DLD1 (cell line): ENCODE measurements around the gene UBE2Q1.
"Not testable (repeated sequence)": the region's sequence is repeated elsewhere in the genome, so short reads cannot be mapped to it uniquely, and the experiment has no call there.

Experiments
- in situ Hi-C: cut with HindIII; loops from 2 replicates; pipeline ENCODE4 v1.10.0; 2017; ENCODE audit warnings: low sequenced_read_pairs

UBE2Q1 gene

DNA sequence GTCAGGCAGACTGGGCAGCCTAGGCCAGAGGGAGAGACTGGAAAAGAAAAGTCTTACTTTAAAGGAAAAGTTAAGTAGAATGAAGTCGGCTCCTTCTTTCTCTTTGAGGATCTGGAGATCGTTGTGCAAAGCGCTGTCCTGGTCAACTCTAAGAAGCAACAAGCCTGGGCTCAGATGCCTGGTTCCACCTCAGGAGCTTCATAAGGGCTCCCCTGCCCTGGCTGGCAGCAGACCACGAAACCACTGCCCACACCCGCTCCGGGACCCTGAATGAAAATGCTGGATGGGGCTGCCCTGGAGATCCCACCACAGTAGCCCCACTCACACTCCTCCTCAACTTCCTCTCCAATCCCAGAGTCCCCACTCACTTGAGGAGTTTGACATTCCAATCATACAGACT lies 6.4 kb downstream of the UBE2Q1 start:
- in situ Hi-C loops: no loop called here

DNA sequence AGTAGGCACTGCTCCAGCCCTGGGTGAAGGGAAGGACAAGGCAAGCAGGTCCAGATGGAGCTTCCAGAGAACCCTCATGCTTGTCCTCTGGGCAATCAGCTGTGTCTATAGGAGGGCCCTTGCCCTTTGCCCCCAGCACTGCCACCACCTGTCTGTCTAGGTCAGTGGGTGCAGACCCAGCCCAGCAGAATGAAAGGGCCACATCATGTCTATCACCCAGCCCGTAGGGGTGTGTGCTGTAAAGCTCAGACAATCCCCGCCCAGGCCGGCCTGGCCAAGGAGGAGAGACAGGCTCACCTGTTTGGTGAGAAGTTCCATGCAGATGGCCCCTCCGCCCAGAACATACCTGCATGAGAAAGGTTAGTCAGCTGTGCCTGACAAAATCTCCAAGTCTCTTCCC lies 7.0 kb downstream of the UBE2Q1 start:
- in situ Hi-C loops: no loop called here

GRCh38 chr1:154550657-154551056 lies 7.8 kb downstream of the UBE2Q1 start:
- in situ Hi-C loops: no loop called here

- in situ Hi-C loops: no loop called here
Observed at GRCh38 chr1:154550070-154550469, 8.4 kb downstream of the UBE2Q1 start.

- in situ Hi-C loops: no loop called here
Observed at GRCh38 chr1:154549202-154549770, 9.2 kb downstream of the UBE2Q1 start.

DNA sequence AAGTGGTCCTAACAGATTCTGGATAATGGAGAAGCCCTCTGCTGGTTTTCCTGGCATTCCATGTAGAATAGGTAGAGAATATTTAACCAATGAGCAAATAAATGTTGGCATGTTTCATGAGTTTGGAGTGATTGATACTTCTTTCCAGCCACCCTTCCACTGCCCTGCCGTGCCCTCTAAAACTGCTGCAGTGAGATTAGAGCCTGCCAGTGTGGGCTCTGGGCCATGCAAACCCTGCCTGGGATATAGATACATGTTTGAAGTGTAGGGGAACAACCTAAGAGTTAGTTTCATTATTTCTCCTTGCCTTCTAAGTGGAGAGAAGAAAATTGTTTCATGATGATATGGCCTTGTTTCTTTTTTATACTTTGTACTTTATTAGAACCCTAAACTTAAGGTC lies 10.4 kb downstream of the UBE2Q1 start:
- in situ Hi-C loops: no loop called here

DNA sequence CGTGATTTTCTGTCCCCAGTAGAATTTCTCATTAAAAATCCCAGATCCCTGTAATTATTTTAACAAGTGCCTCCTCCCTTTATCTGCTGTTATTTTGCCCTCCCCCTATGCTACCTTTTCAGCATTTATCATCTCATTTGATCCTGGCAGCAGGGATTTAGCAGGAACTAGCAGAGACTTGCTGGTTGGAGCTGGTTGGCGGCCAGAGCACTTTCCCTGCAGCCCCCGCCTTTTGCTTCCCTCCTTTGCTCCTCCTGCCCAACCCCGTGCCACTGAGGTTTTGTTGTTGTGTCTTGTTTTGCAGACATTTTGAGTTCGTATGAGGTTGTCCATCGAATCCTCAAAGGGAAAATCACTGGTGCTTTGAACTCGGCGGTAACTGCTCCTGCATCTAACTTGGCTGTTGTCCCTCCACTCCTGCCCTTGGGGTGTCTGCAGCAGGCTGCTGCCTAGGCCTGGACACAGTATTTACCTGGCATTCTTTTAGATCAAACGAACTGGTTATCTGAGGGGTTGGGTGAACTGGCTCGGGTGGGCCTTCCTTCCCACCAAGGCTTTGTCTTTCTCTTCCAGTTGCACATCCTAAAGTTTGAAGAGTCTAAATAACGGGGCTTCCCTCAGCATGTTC lies 11.2 kb downstream of the UBE2Q1 start:
- in situ Hi-C loops: no loop called here

DNA sequence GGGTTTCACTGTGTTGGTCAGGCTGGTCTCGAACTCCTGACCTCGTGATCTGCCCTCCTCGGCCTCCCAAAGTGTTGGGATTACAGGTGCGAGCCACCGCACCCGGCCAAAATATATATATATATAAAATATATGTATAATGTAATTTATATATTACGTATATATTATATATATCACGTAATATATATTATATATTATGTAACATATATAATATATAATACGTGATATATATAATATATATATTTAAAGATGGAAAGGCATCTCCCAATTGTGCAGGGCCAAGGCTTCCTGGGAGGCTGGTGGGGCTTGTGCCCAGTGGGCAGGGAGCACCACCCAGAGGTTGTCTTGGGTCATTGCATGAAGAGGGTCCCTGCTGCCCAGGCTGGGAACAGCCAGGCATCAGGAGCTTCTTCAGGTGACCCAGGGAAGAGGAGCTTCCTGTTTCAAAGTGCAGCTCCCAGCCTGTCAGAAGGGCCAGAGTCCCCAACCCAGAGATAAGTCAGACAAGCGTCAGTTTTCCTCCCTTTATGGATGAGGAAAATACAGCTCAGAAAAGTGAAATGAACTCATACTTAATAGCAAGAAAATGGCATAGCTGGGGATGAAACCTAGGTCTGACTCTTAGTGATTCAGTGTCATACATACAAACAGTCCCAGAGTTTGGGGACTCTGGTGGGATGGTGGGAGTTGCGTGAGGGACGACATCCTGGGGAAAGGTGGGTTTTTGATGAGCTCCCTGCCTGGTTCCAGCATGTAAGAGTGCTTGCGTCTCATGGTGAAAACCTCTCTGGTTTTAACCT lies 12.0 kb downstream of the UBE2Q1 start:
- in situ Hi-C loops: no loop called here

DNA sequence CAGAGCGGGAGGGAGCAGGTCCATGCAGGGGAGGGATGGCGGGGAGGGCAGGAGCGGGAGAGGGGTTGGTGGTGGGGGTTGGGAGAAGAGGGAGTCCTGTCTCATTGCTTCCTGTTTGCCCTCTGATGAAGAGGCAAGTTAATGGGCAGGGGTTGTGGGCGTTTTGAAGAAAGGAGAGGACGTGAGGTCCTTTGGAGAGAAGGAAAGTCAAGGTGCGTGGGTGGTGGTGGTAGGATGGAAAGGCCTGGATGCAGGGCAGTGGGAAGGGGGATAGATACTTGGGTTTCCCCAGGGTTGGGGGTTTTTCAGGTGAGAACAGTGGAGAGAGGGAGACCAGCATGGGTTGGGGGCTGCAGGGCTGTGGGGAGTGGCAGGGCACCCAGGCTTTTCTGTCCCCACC lies 17.2 kb downstream of the UBE2Q1 start:
- in situ Hi-C loops: no loop called here

DNA sequence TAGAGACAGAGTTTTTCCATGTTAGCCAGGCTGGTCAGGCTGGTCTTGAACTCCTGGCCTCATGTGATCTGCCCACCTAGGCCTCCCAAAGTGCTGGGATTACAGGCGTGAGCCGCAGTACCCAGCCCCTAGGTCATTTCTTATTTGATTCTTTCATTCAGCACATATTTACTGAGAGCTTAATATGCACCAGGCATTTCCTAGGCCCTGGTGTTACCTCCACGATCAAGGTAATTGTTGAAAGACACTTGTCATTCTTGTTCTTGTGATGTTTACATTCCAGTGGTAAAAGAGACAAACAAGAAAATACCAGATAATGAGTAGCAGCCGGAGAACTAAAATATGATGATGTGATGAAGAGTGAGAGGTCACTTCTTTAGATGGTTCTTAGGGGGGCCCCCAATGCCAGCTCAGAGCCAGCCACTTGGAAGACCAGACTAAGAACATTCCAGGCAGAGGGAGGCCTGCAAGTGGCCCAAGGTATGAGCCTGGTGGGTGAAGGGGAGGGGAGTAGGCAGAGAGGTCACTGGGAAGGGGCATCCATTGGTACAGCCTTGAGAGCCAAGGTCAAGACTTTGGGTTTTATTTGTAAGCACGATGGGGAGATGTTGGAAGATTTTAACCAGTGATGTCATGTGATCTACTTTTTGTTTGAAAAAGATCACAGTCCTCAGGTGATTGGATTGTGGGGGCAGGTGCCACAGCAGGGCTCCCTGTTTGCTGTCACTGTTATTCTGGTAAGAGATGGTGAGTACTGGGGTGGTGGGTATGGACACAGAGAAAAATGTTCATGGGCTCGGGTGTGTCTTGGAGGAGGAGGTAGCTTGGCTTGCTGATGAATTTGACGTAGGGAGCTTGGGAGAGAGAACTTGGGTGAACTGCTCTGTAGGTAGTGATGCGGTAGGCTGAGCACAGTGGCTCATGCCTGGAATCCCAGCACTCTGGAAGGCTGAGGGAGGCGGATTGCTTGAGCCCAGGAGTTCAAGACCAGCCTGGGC lies 18.7 kb downstream of the UBE2Q1 start:
- in situ Hi-C loops: no loop called here

- in situ Hi-C loops: no loop called here
Observed at GRCh38 chr1:154536570-154536969, 21.9 kb downstream of the UBE2Q1 start.

GRCh38 chr1:154533952-154534844 lies 24.3 kb downstream of the UBE2Q1 start:
- in situ Hi-C loops: no loop called here

DNA sequence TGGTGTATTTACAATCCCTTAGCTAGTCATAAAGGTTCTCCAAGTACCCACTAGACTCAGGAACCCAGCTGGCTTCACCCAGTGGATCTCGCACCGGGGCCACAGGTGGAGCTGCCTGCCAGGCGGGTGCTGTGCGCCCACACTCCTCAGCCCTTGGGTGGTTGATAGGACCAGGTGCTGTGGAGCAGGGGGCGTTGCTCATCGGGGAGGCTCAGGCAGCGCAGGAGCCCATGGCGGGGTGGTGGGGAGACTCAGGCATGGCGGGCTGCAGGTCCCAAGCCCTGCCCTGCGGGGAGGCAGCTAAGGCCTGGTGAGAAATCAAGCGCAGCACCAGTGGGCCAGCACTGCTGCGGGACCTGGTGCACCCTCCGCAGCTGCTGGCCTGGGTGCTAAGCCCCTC lies 26.5 kb downstream of the UBE2Q1 start:
- in situ Hi-C loops: not testable (repeated sequence)

- in situ Hi-C loops: no loop called here
Observed at GRCh38 chr1:154529308-154529707, 29.2 kb downstream of the UBE2Q1 start.

- in situ Hi-C loops: no loop called here
Observed at GRCh38 chr1:154527192-154527591, 31.3 kb downstream of the UBE2Q1 start.

DNA sequence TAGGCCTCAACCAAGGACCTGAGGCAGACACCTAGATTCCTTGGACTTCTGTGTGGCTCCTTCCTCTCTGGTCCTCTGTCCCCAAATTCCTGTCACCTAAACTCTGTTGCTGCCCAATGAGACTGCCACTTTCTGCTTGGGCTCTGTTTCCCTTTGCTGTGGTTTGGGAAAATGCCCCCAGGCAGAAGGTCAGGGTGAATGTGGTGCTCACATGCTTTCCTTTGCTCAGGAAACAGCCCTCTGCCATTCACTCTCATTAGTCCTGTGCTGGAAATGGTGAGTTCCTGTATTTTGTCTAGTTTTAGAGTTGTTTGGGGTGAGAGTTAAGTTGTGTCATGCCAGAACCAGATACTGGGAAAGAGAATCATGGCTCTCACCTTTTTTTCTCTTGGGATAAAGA lies 33.6 kb downstream of the UBE2Q1 start:
- in situ Hi-C loops: no loop called here

DNA sequence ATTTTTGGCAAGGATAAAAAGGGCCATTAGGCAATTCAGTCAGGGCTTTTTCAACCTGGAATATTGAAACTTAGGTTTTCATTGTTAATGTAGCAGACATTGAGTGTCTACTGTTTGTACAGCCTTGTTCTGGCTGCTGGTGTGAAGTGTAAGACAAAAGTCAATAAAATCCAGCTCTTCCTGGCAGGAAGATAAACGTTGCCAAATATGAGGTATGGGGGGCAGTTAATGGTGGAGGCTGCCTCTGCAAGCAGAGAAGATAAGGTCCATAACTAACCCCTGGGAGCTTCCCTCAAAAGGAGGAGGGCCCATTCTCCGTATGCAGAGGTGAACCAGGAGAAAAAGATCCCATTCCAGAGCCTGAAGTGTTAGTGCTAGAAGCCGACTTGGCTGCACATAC lies 36.8 kb downstream of the UBE2Q1 start:
- in situ Hi-C loops: no loop called here

DNA sequence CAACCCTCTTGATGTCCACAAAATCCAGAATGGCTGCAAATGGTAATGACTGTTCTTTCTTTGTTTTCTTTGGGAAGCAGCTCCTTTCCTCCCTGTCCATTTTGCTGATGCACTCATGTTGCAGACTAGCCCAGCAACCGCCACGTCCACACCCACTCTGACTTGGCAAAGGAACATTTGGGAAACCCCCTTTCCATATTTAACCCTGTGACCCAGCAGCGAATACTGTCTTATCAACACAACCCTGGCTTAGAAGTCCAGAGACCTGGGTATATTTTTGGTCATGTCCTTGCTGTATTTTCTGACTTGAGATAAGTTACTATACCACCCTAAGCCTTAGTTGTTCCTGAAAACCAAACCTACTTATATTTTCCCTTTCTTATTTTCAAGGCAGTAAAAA lies 38.1 kb downstream of the UBE2Q1 start:
- in situ Hi-C loops: no loop called here

DNA sequence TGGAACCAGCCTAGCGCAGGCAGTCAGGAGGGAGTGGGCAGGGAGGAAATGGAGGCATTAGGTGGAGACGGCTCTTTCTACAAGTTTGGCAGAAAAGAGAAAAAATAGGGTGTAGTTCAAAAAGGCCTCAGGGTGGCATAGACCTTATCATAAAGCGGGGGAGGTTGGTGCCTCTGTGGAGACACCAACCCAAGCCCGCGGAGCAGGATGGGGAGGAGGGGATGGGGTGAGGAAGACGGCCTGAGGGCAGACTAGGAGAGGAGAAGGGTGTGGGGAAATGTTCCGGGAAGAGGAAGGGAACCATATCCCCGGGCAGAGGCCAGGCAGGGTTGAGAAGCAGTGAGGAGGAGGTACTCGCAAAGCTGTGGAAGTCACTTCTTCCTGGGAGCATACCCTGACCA lies 38.9 kb downstream of the UBE2Q1 start:
- in situ Hi-C loops: no loop called here

DNA sequence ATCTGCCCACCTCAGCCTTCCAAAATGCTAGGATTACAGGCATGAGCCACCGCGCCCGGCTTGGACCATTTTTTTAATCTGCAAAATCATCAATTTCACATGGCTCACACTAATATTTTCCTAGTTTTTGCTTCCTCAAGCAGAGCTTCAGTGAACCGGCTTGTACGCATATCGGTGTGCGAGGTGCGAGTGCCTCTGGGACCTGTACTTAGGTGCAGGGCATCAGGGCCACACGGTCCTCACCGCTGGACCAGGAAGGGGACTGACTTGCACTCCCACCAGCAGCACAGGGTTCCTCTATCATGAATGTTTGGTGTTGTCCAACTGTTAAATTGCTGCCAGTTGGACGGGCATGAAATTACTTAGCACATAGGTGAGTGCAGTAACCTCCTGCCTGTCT lies 40.8 kb downstream of the UBE2Q1 start:
- in situ Hi-C loops: no loop called here
